Endothelial cell of umbilical vein (primary cell): ENCODE results near the gene ZNF324. TPM values are rescaled to one million over a fixed set of nuclear protein-coding genes. Genes with fewer than 3 reads are reported as not detected.
A peak's percentile ranks its signal among the peaks of the same experiment; 100 is the strongest.
"Not testable (repeated sequence)": the region's sequence is repeated elsewhere in the genome, so short reads cannot be mapped to it uniquely, and the experiment has no call there.

Source experiments
- BruUV-seq: library from RNA; stranded (reverse); fragments of 400-500 nt; replicated peaks from 2 replicates; lab custom pipeline; 2021; lab: Mats Ljungman, UMichigan
- CTCF ChIA-PET: fragments of 300-600, 350-600 bp; sonication (Branson Sonifier 250); formaldehyde crosslinking; loops from one replicate; lab custom pipeline; 2021; ENCODE audit warnings: antibody characterized with exemption, inconsistent platforms; lab: Charles Lee
- POLR2A ChIA-PET: fragments of 300-600, 350-600 bp; sonication (Branson Sonifier 250); formaldehyde crosslinking; loops from one replicate; lab custom pipeline; 2021; ENCODE audit warnings: antibody characterized with exemption, inconsistent platforms; lab: Charles Lee
- DNase-seq: peaks from one replicate; pipeline ENCODE4 v3.0.0-alpha.2; 2011; ENCODE audit warnings: low read depth, low spot score
- FAIRE-seq: peaks from 2 replicates; lab custom pipeline; 2011; peaks lifted over from hg19 to GRCh38; lab: Jason Lieb, UNC
- H2AFZ ChIP-seq: 2 replicates; pipeline ENCODE4 v1.6.0; 2012; ENCODE audit warnings: low read depth, low read length, control low read depth, inconsistent platforms
- H3K27ac ChIP-seq: 2 replicates; pipeline ENCODE4 v1.5.1; 2011; ENCODE audit warnings: low read depth, mild to moderate bottlenecking, control low read depth, low read length, moderate library complexity; ENCODE audit not compliant: insufficient read depth
- H3K27me3 ChIP-seq, 2 experiments: 2 replicates each; pipeline versions ENCODE4 v1.6.0 to v1.6.1; 2011; ENCODE audit warnings: low read length in 2 of 2, mixed read lengths in 1 of 2; ENCODE audit not compliant: control insufficient read depth in 2 of 2, insufficient read depth in 2 of 2
- H3K36me3 ChIP-seq, 2 experiments: 2 replicates in 1 of 2; 3 replicates in 1 of 2; pipeline ENCODE4 v1.5.1; 2011; ENCODE audit warnings: low read length in 2 of 2, mild to moderate bottlenecking in 1 of 2, moderate library complexity in 1 of 2; ENCODE audit not compliant: control insufficient read depth in 2 of 2, insufficient read depth in 2 of 2; ENCODE audit errors: extremely low read depth in 1 of 2
- H3K4me1 ChIP-seq: 3 replicates; pipeline ENCODE4 v1.5.1; 2011; ENCODE audit warnings: mild to moderate bottlenecking, low read length; ENCODE audit not compliant: control insufficient read depth, insufficient read depth; ENCODE audit errors: extremely low read depth
- H3K4me2 ChIP-seq: 2 replicates; pipeline ENCODE4 v1.6.1; 2011; ENCODE audit warnings: low read length, control low read depth, mixed read lengths; ENCODE audit not compliant: insufficient read depth
- H3K4me3 ChIP-seq, 3 experiments: fragments of 200-600 bp in 1 of 3; sonication (generic), shearing (Covaris generic) in 1 of 3; replicated peaks in 1 of 3; 2 replicates each; pipeline ENCODE4 v1.5.1; 2011 to 2016; ENCODE audit warnings: control low read depth in 3 of 3, low read length in 3 of 3, mild to moderate bottlenecking in 2 of 3, inconsistent platforms in 1 of 3, low read depth in 1 of 3, moderate library complexity in 1 of 3; ENCODE audit not compliant: insufficient read depth in 1 of 3
- H3K79me2 ChIP-seq: 2 replicates; pipeline ENCODE4 v1.6.0; 2012; ENCODE audit warnings: low read length, inconsistent platforms; ENCODE audit not compliant: control insufficient read depth, insufficient read depth
- H3K9ac ChIP-seq: replicated peaks from 2 replicates; pipeline ENCODE3; 2011; ENCODE audit warnings: low read length, control low read depth; ENCODE audit not compliant: insufficient read depth; ENCODE audit errors: extremely low read depth
- H3K9me1 ChIP-seq: replicated peaks from 3 replicates; pipeline ENCODE4 v1.6.0; 2011; ENCODE audit warnings: mild to moderate bottlenecking, low read length; ENCODE audit not compliant: control insufficient read depth, insufficient read depth; ENCODE audit errors: extremely low read depth
- H3K9me3 ChIP-seq: replicated peaks from 2 replicates; pipeline ENCODE4 v1.5.1; 2012; ENCODE audit warnings: low read length, inconsistent platforms; ENCODE audit not compliant: control insufficient read depth, insufficient read depth
- H4K20me1 ChIP-seq: replicated peaks from 2 replicates; pipeline ENCODE3; 2011; ENCODE audit warnings: mild to moderate bottlenecking, low read length; ENCODE audit not compliant: control insufficient read depth, insufficient read depth; ENCODE audit errors: extremely low read depth
- EZH2 ChIP-seq: IDR thresholded peaks from 2 replicates; pipeline ENCODE4 v1.6.1; 2012; ENCODE audit warnings: borderline replicate concordance, low read depth, mild to moderate bottlenecking, moderate library complexity, low read length, inconsistent platforms; ENCODE audit not compliant: severe bottlenecking
- FOS ChIP-seq: IDR thresholded peaks from 2 replicates; pipeline ENCODE4 v1.6.1; 2011; ENCODE audit warnings: mild to moderate bottlenecking, low read length, moderate library complexity, borderline replicate concordance; ENCODE audit not compliant: insufficient read depth
- GATA2 ChIP-seq: IDR thresholded peaks from 2 replicates; pipeline ENCODE4 v1.7.0; 2011; ENCODE audit warnings: low read depth, mild to moderate bottlenecking, moderate library complexity, mixed read lengths, low read length; ENCODE audit not compliant: insufficient read length, insufficient read depth
- JUN ChIP-seq: IDR thresholded peaks from 2 replicates; pipeline ENCODE4 v1.6.1; 2011; ENCODE audit warnings: borderline replicate concordance, low read depth; ENCODE audit not compliant: insufficient read length, insufficient read depth
- MYC ChIP-seq: IDR thresholded peaks from one replicate; pipeline ENCODE4 v1.6.1; 2011; ENCODE audit warnings: mild to moderate bottlenecking, low read depth, low read length
- POLR2A ChIP-seq: IDR thresholded peaks from 2 replicates; pipeline ENCODE4 v1.6.1; 2012; ENCODE audit warnings: low read depth, mild to moderate bottlenecking, control low read depth, low read length
- POLR2AphosphoS5 ChIP-seq: IDR thresholded peaks from 2 replicates; pipeline ENCODE4 v1.6.1; 2012; ENCODE audit warnings: low read depth, mild to moderate bottlenecking, control low read depth, low read length, moderate library complexity; ENCODE audit not compliant: insufficient read depth
- dilution Hi-C: fragments of 300-500 bp; cut with MboI; formaldehyde crosslinking; loops from one replicate; pipeline ENCODE4 v1.15.0; 2019; ENCODE audit warnings: low sequenced_read_pairs; ENCODE audit not compliant: extremely low pct_ligation_motif_present
- intact Hi-C: fragments of 100-400 bp; cut with micrococcal nuclease; formaldehyde crosslinking; loops from one replicate; pipeline ENCODE4 v1.10.0; 2022
- polyA plus RNA-seq, 4 experiments: library from polyadenylated mRNA; depleted of rRNA in 3 of 4; stranded (reverse) in 3 of 4; unstranded in 1 of 4; fragments of >200 nt; gene quantifications; 2 replicates each; pipeline versions ENCODE4 v1.2.1 to v1.2.3, GENCODE V29; 2011 to 2012; ENCODE audit warnings: missing spikeins in 1 of 4
- total RNA-seq: library from RNA; stranded (reverse); gene quantifications from 2 replicates; pipeline ENCODE4 v1.2.3, GENCODE V29; 2021
- TF ChIP-seq, protein P1 (sequence below), 2 donors: IDR thresholded peaks; 1 replicate in 1 of 2; 2 replicates in 1 of 2; pipeline ENCODE4 v1.5.1; 2011; ENCODE audit warnings: low read length in 2 of 2, mild to moderate bottlenecking in 2 of 2, moderate library complexity in 2 of 2, control low read depth in 1 of 2, inconsistent platforms in 1 of 2, low read depth in 1 of 2; ENCODE audit not compliant: insufficient read depth in 1 of 2; ENCODE audit errors: extremely low read depth in 1 of 2
- TF ChIP-seq, protein P2 (sequence below): IDR thresholded peaks from 2 replicates; pipeline ENCODE4 v1.6.1; 2011; ENCODE audit not compliant: insufficient read depth, insufficient read length

ZNF324 gene
- total and polyA plus RNA-seq, 2 donors (not counting 3 experiments of a cell fraction or from before 2014, with no cell fraction given): 6.4 to 8.7 TPM

DNA sequence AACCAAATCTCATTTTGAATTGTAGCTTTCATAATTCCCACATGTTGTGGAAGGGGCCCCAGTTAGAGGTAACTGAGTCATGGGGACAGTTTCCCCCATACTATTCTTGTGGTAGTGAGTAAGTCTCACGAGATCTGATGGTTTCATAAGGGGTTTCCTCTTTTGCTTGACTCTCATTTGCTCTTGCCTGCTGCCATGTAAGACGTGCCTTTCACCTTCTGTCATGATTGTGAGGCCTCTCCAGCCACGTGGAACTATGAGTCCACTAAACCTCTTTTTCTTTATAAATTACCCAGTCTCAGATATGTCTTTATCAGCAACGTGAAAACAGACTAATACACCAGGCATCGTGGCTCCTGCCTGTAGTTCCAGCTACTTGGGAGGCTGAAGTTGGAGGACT is 16.9 kb upstream of the ZNF324 start:
- H4K20me1 ChIP-seq, H3K79me2 ChIP-seq, H3K4me3 ChIP-seq, POLR2A ChIA-PET, H3K4me2 ChIP-seq, H3K9me3 ChIP-seq, H3K9ac ChIP-seq, H3K36me3 ChIP-seq, intact Hi-C loops, DNase-seq, H3K27me3 ChIP-seq, dilution Hi-C loops, H2AFZ ChIP-seq, H3K4me1 ChIP-seq, CTCF ChIA-PET, H3K27ac ChIP-seq, FAIRE-seq, BruUV-seq, H3K9me1 ChIP-seq: not testable (repeated sequence)

DNA sequence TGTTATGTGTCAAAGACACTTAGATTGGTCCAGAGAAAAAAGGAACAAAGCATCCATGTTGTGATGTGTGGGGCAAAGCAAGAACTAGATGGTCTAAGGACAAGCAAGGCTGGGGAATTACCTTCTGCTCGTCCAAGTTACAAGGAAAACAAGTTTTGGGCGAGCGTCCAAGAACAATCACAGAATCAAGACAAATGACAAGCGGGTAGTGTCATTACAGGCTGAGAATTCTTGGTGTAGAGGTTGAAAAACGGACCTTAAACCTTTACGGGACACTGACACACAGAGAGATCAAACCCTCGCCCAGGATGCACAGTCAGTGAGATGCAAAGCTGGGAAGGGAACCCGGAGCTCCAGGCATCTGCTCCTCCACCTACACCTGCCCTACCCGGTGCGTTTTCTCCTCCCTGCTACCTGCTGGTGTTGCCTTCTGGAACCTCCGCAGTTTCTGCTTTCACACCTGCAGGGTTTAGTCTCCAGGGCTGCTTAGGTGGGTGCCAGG is 16.0 kb upstream of the ZNF324 start:
- H3K4me3 ChIP-seq: peak overlapping the region in 2 of 3 experiments; percentile 33 to 81
- peak overlapping the region; percentile 61 for H3K4me2 ChIP-seq
- peaks cover 0 to 7% of the 10 kb centered on the region in 2 experiments for H3K36me3 ChIP-seq
- intact Hi-C loops: loop anchor here (1.0 kb wide), 5 partner anchors 11 to 48 kb away; partner anchors contain the start of genes ZNF132, ZNF446 and ZNF584
- POLR2A ChIA-PET: no interaction called here
- no peaks in the 10 kb centered on the region for H4K20me1 ChIP-seq
- CTCF ChIA-PET: interaction anchor here (1.0 to 1.1 kb wide), 2 partner anchors 11 to 69 kb away, joined by 3 to 5 read pairs; partner anchors contain the start of genes ZBTB45 and ZNF132
- H3K4me1 ChIP-seq: peaks cover 3% of the 10 kb centered on the region
- no peaks in the 10 kb centered on the region for H3K27me3 ChIP-seq
- no peak overlapping the region for H3K9ac ChIP-seq
- H3K9me3 ChIP-seq: no peaks in the 10 kb centered on the region
- dilution Hi-C loops: no loop called here
- H3K79me2 ChIP-seq: no peaks in the 10 kb centered on the region
- FAIRE-seq (no peak), DNase-seq (peak; percentile 12)
- peak overlapping the region; percentile 79 for H2AFZ ChIP-seq
- no TSS peak for BruUV-seq
- H3K9me1 ChIP-seq: no peaks in the 10 kb centered on the region
- TF ChIP-seq POLR2A (no peak), POLR2AphosphoS5 (no peak), MYC (no peak), EZH2 (no peak), FOS (no peak), JUN (no peak), GATA2 (no peak)
- TF ChIP-seq, protein P1, sequence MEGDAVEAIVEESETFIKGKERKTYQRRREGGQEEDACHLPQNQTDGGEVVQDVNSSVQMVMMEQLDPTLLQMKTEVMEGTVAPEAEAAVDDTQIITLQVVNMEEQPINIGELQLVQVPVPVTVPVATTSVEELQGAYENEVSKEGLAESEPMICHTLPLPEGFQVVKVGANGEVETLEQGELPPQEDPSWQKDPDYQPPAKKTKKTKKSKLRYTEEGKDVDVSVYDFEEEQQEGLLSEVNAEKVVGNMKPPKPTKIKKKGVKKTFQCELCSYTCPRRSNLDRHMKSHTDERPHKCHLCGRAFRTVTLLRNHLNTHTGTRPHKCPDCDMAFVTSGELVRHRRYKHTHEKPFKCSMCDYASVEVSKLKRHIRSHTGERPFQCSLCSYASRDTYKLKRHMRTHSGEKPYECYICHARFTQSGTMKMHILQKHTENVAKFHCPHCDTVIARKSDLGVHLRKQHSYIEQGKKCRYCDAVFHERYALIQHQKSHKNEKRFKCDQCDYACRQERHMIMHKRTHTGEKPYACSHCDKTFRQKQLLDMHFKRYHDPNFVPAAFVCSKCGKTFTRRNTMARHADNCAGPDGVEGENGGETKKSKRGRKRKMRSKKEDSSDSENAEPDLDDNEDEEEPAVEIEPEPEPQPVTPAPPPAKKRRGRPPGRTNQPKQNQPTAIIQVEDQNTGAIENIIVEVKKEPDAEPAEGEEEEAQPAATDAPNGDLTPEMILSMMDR (IDR thresholded peaks at IDR 0.05; ENCODE audit: extremely low read depth in 1 of 2, insufficient read depth in 1 of 2, low read depth in 1 of 2, low read length in 2 of 2): no peak
- TF ChIP-seq, protein P2, sequence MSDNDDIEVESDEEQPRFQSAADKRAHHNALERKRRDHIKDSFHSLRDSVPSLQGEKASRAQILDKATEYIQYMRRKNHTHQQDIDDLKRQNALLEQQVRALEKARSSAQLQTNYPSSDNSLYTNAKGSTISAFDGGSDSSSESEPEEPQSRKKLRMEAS: no peak
- H3K27ac ChIP-seq: no peak overlapping the region
